PFSK-1 (cell line): ENCODE results near the gene RRP1.

Experiments
- FOXP2 ChIP-seq: optimal IDR thresholded peaks from 2 replicates; pipeline ENCODE3; 2011; ENCODE audit warnings: borderline replicate concordance, control low read depth, inconsistent platforms; ENCODE audit not compliant: insufficient read depth; ENCODE audit errors: extremely low read length, extremely low read depth
- POLR2AphosphoS5 ChIP-seq: IDR thresholded peaks from 2 replicates; pipeline ENCODE4 v1.6.1; 2012; ENCODE audit warnings: low read depth, mild to moderate bottlenecking, control low read depth, low read length, moderate library complexity
- SIN3A ChIP-seq: IDR thresholded peaks from 2 replicates; pipeline ENCODE4 v1.6.1; 2012; ENCODE audit warnings: mild to moderate bottlenecking, low read length, moderate library complexity, borderline replicate concordance; ENCODE audit not compliant: insufficient read depth
- TAF1 ChIP-seq: IDR thresholded peaks from 2 replicates; pipeline ENCODE4 v1.6.1; 2012; ENCODE audit warnings: low read length, control low read depth, borderline replicate concordance; ENCODE audit not compliant: insufficient read depth
- TF ChIP-seq, protein P1 (sequence below), 2 experiments: IDR thresholded peaks; 2 replicates each; pipeline versions ENCODE4 v1.6.1 to v1.8.0; 2011 to 2012; ENCODE audit warnings: low read depth in 2 of 2, low read length in 2 of 2, control low read depth in 1 of 2, inconsistent platforms in 1 of 2, mild to moderate bottlenecking in 1 of 2, moderate library complexity in 1 of 2; ENCODE audit not compliant: insufficient read depth in 1 of 2

The RRP1 gene

GRCh38 chr21:43743947-43744346 lies 45.4 kb upstream of the RRP1 start:
- TF ChIP-seq TAF1 = no peak
- no peak for TF ChIP-seq POLR2AphosphoS5

GRCh38 chr21:43744725-43745124 lies 44.7 kb upstream of the RRP1 start:
- no peak for TF ChIP-seq TAF1
- TF ChIP-seq POLR2AphosphoS5 = no peak
- TF ChIP-seq FOXP2 = no peak
- no peak for TF ChIP-seq SIN3A
- TF ChIP-seq, protein P1, sequence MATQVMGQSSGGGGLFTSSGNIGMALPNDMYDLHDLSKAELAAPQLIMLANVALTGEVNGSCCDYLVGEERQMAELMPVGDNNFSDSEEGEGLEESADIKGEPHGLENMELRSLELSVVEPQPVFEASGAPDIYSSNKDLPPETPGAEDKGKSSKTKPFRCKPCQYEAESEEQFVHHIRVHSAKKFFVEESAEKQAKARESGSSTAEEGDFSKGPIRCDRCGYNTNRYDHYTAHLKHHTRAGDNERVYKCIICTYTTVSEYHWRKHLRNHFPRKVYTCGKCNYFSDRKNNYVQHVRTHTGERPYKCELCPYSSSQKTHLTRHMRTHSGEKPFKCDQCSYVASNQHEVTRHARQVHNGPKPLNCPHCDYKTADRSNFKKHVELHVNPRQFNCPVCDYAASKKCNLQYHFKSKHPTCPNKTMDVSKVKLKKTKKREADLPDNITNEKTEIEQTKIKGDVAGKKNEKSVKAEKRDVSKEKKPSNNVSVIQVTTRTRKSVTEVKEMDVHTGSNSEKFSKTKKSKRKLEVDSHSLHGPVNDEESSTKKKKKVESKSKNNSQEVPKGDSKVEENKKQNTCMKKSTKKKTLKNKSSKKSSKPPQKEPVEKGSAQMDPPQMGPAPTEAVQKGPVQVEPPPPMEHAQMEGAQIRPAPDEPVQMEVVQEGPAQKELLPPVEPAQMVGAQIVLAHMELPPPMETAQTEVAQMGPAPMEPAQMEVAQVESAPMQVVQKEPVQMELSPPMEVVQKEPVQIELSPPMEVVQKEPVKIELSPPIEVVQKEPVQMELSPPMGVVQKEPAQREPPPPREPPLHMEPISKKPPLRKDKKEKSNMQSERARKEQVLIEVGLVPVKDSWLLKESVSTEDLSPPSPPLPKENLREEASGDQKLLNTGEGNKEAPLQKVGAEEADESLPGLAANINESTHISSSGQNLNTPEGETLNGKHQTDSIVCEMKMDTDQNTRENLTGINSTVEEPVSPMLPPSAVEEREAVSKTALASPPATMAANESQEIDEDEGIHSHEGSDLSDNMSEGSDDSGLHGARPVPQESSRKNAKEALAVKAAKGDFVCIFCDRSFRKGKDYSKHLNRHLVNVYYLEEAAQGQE (IDR thresholded peaks at IDR 0.05; ENCODE audit: insufficient read depth in 1 of 2, low read depth in 2 of 2, low read length in 2 of 2) = no peak

- no peak for TF ChIP-seq FOXP2
Observed at GRCh38 chr21:43745772-43746517, 43.4 kb upstream of the RRP1 start.

- TF ChIP-seq SIN3A (no peak), POLR2AphosphoS5 (no peak), FOXP2 (no peak), TAF1 (no peak)
- TF ChIP-seq, protein P1 (IDR thresholded peaks at IDR 0.05; ENCODE audit: insufficient read depth in 1 of 2, low read depth in 2 of 2, low read length in 2 of 2) = no peak
Observed at GRCh38 chr21:43748622-43749021, 40.8 kb upstream of the RRP1 start.

DNA sequence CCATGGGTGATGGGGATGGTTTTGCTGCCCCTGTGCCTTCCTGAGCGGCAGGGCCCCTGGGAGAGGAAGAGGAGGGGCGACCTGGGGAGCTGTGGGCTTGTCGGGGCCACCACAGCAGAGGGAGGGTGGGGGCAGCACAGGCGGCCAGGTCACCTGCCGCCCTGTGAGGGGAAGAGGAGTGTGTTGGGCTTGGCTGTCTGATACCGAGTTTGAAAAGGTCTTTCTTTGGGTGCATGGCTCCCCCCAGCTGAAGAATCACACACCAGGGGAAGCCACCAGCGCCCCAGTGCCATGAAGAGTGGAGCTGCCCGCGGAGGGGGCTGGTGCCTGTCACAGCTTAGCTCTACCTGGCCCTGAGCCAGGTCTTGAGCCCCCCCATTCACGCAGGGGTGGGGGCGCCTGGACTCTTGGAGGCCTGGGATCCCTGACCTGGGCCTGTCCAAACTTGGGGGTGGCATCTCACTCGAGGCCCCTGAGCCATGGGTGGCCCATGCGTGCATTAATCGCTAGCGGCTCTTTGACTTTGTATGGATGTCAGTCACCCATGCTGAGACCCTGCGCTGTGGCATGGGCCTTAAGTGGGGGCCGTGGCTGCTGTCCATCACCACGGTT lies 39.6 kb upstream of the RRP1 start:
- TF ChIP-seq SIN3A (no peak), POLR2AphosphoS5 (no peak), TAF1 (no peak), FOXP2 (no peak)
- TF ChIP-seq, protein P1 (IDR thresholded peaks at IDR 0.05; ENCODE audit: insufficient read depth in 1 of 2, low read depth in 2 of 2, low read length in 2 of 2) = no peak

GRCh38 chr21:43750339-43751033 lies 38.9 kb upstream of the RRP1 start:
- TF ChIP-seq SIN3A = no peak
- TF ChIP-seq, protein P1 (IDR thresholded peaks at IDR 0.05; ENCODE audit: insufficient read depth in 1 of 2, low read depth in 2 of 2, low read length in 2 of 2) = no peak
- TF ChIP-seq TAF1 = no peak
- no peak for TF ChIP-seq POLR2AphosphoS5
- TF ChIP-seq FOXP2 = no peak
